ENCODE results near the gene PLEKHG4.

PLEKHG4 gene

GRCh38 chr16:67233596-67233995 lies 45.7 kb upstream of the PLEKHG4 start:
- no peak for DNase-seq
- no peak overlapping the region for H2AFZ ChIP-seq (ENCODE audit: low read depth, low read length)
- 96% methylated on average over 6 of the region's 7 CpGs for WGBS
- H2BK120ac ChIP-seq (ENCODE audit: low read depth, low read length) = no peak overlapping the region
- H3K79me1 ChIP-seq (replicated peaks; ENCODE audit: low read length, poor library complexity, severe bottlenecking) = peaks cover 43% of the 10 kb centered on the region
- H3K9ac ChIP-seq (ENCODE audit: low read length) = no peak overlapping the region
- H3K14ac ChIP-seq (ENCODE audit: low read length in 2 of 2) = no peak overlapping the region
- H3K23ac ChIP-seq (ENCODE audit: low read length in 2 of 2) = no peak overlapping the region
- H2BK15ac ChIP-seq (ENCODE audit: low read depth, poor library complexity, severe bottlenecking) = no peak overlapping the region
- H2BK12ac ChIP-seq (ENCODE audit: low read length in 2 of 2) = no peak overlapping the region
- no peaks in the 10 kb centered on the region for H3K9me3 ChIP-seq (ENCODE audit: control insufficient read depth, low read length)
- H2BK5ac ChIP-seq (ENCODE audit: low read depth, low read length, poor library complexity, severe bottlenecking) = no peak overlapping the region
- no peak overlapping the region for H3K18ac ChIP-seq (ENCODE audit: low read depth in 1 of 2, low read length in 2 of 2)
- H2AK5ac ChIP-seq (ENCODE audit: low read length, severe bottlenecking) = no peak overlapping the region
- H4K8ac ChIP-seq (ENCODE audit: low read length) = no peak overlapping the region
- no peak overlapping the region for H3K27ac ChIP-seq (ENCODE audit: low read length, poor library complexity, severe bottlenecking)
- H3K36me3 ChIP-seq (ENCODE audit: control insufficient read depth in 1 of 2, insufficient read depth in 2 of 2, low read depth in 1 of 2, low read length in 2 of 2) = peaks cover 93 to 95% of the 10 kb centered on the region in 2 experiments
- no peak overlapping the region for H3K4me3 ChIP-seq (ENCODE audit: insufficient read depth in 1 of 2, low read depth in 1 of 2, low read length in 2 of 2)
- no peak overlapping the region for H3K4me2 ChIP-seq (ENCODE audit: low read length, poor library complexity, severe bottlenecking)
- no peak overlapping the region for H4K91ac ChIP-seq (ENCODE audit: low read length)
- H3K27me3 ChIP-seq (ENCODE audit: control insufficient read depth in 1 of 2, insufficient read depth in 1 of 2, low read length in 2 of 2) = no peaks in the 10 kb centered on the region
- peaks cover 3% of the 10 kb centered on the region for H3K4me1 ChIP-seq (ENCODE audit: control insufficient read depth, insufficient read depth, low read depth, low read length)
- H3K4ac ChIP-seq (ENCODE audit: low read depth in 1 of 2, low read length in 2 of 2) = no peak overlapping the region

- H3K36me3 ChIP-seq (ENCODE audit: control insufficient read depth in 1 of 2, insufficient read depth in 2 of 2, low read depth in 1 of 2, low read length in 2 of 2) = peaks cover 93 to 95% of the 10 kb centered on the region in 2 experiments
- H3K18ac ChIP-seq (ENCODE audit: low read depth in 1 of 2, low read length in 2 of 2) = no peak overlapping the region
- H3K27ac ChIP-seq (ENCODE audit: low read length, poor library complexity, severe bottlenecking) = no peak overlapping the region
- H3K9me3 ChIP-seq (ENCODE audit: control insufficient read depth, low read length) = no peaks in the 10 kb centered on the region
- no peak overlapping the region for H2BK120ac ChIP-seq (ENCODE audit: low read depth, low read length)
- H2AK5ac ChIP-seq (ENCODE audit: low read length, severe bottlenecking) = no peak overlapping the region
- H3K4me1 ChIP-seq (ENCODE audit: control insufficient read depth, insufficient read depth, low read depth, low read length) = peaks cover 3% of the 10 kb centered on the region
- no peak overlapping the region for H3K14ac ChIP-seq (ENCODE audit: low read length in 2 of 2)
- H3K4me2 ChIP-seq (ENCODE audit: low read length, poor library complexity, severe bottlenecking) = no peak overlapping the region
- no peak overlapping the region for H2BK15ac ChIP-seq (ENCODE audit: low read depth, poor library complexity, severe bottlenecking)
- no peak overlapping the region for H3K4me3 ChIP-seq (ENCODE audit: insufficient read depth in 1 of 2, low read depth in 1 of 2, low read length in 2 of 2)
- no peak overlapping the region for H4K91ac ChIP-seq (ENCODE audit: low read length)
- no peak overlapping the region for H3K4ac ChIP-seq (ENCODE audit: low read depth in 1 of 2, low read length in 2 of 2)
- no peak overlapping the region for H2AFZ ChIP-seq (ENCODE audit: low read depth, low read length)
- DNase-seq = no peak
- H3K27me3 ChIP-seq (ENCODE audit: control insufficient read depth in 1 of 2, insufficient read depth in 1 of 2, low read length in 2 of 2) = no peaks in the 10 kb centered on the region
- H3K23ac ChIP-seq (ENCODE audit: low read length in 2 of 2) = no peak overlapping the region
- no peak overlapping the region for H2BK12ac ChIP-seq (ENCODE audit: low read length in 2 of 2)
- H3K79me1 ChIP-seq (replicated peaks; ENCODE audit: low read length, poor library complexity, severe bottlenecking) = peaks cover 45% of the 10 kb centered on the region
- no peak overlapping the region for H3K9ac ChIP-seq (ENCODE audit: low read length)
- H2BK5ac ChIP-seq (ENCODE audit: low read depth, low read length, poor library complexity, severe bottlenecking) = no peak overlapping the region
- H4K8ac ChIP-seq (ENCODE audit: low read length) = no peak overlapping the region
- 95% methylated on average over 10 of the region's 10 CpGs for WGBS
Measured at GRCh38 chr16:67234180-67234597, 45.1 kb upstream of the PLEKHG4 start.

- no peak overlapping the region for H3K4me3 ChIP-seq (ENCODE audit: insufficient read depth in 1 of 2, low read depth in 1 of 2, low read length in 2 of 2)
- H2BK120ac ChIP-seq (ENCODE audit: low read depth, low read length) = no peak overlapping the region
- H4K8ac ChIP-seq (ENCODE audit: low read length) = no peak overlapping the region
- no peak overlapping the region for H2AK5ac ChIP-seq (ENCODE audit: low read length, severe bottlenecking)
- H3K9me3 ChIP-seq (ENCODE audit: control insufficient read depth, low read length) = no peaks in the 10 kb centered on the region
- H3K4ac ChIP-seq (ENCODE audit: low read depth in 1 of 2, low read length in 2 of 2) = no peak overlapping the region
- no peak overlapping the region for H4K91ac ChIP-seq (ENCODE audit: low read length)
- H2BK15ac ChIP-seq (ENCODE audit: low read depth, poor library complexity, severe bottlenecking) = no peak overlapping the region
- H3K79me1 ChIP-seq (replicated peaks; ENCODE audit: low read length, poor library complexity, severe bottlenecking) = peaks cover 47% of the 10 kb centered on the region
- no peak overlapping the region for H2BK5ac ChIP-seq (ENCODE audit: low read depth, low read length, poor library complexity, severe bottlenecking)
- H3K4me1 ChIP-seq (ENCODE audit: control insufficient read depth, insufficient read depth, low read depth, low read length) = peaks cover 8% of the 10 kb centered on the region
- DNase-seq = no peak
- H3K36me3 ChIP-seq (ENCODE audit: control insufficient read depth in 1 of 2, insufficient read depth in 2 of 2, low read depth in 1 of 2, low read length in 2 of 2) = peaks cover 81 to 84% of the 10 kb centered on the region in 2 experiments
- H3K27me3 ChIP-seq (ENCODE audit: control insufficient read depth in 1 of 2, insufficient read depth in 1 of 2, low read length in 2 of 2) = no peaks in the 10 kb centered on the region
- H2AFZ ChIP-seq (ENCODE audit: low read depth, low read length) = no peak overlapping the region
- no peak overlapping the region for H3K18ac ChIP-seq (ENCODE audit: low read depth in 1 of 2, low read length in 2 of 2)
- H3K4me2 ChIP-seq (ENCODE audit: low read length, poor library complexity, severe bottlenecking) = no peak overlapping the region
- no peak overlapping the region for H3K27ac ChIP-seq (ENCODE audit: low read length, poor library complexity, severe bottlenecking)
- no peak overlapping the region for H2BK12ac ChIP-seq (ENCODE audit: low read length in 2 of 2)
- no peak overlapping the region for H3K23ac ChIP-seq (ENCODE audit: low read length in 2 of 2)
- 86% methylated on average over 17 of the region's 17 CpGs for WGBS
- no peak overlapping the region for H3K9ac ChIP-seq (ENCODE audit: low read length)
- no peak overlapping the region for H3K14ac ChIP-seq (ENCODE audit: low read length in 2 of 2)
Measured at GRCh38 chr16:67235816-67236562, 43.3 kb upstream of the PLEKHG4 start.

GRCh38 chr16:67236563-67237395 lies 42.6 kb upstream of the PLEKHG4 start:
- peaks cover 73 to 77% of the 10 kb centered on the region in 2 experiments for H3K36me3 ChIP-seq (ENCODE audit: control insufficient read depth in 1 of 2, insufficient read depth in 2 of 2, low read depth in 1 of 2, low read length in 2 of 2)
- no peaks in the 10 kb centered on the region for H3K9me3 ChIP-seq (ENCODE audit: control insufficient read depth, low read length)
- no peak overlapping the region for H4K8ac ChIP-seq (ENCODE audit: low read length)
- DNase-seq = peak; percentile 64
- H3K27me3 ChIP-seq (ENCODE audit: control insufficient read depth in 1 of 2, insufficient read depth in 1 of 2, low read length in 2 of 2) = no peaks in the 10 kb centered on the region
- H3K23ac ChIP-seq (ENCODE audit: low read length in 2 of 2) = no peak overlapping the region
- H3K4me3 ChIP-seq (ENCODE audit: insufficient read depth in 1 of 2, low read depth in 1 of 2, low read length in 2 of 2) = no peak overlapping the region
- H3K4ac ChIP-seq (ENCODE audit: low read depth in 1 of 2, low read length in 2 of 2) = no peak overlapping the region
- peaks cover 15% of the 10 kb centered on the region for H3K4me1 ChIP-seq (ENCODE audit: control insufficient read depth, insufficient read depth, low read depth, low read length)
- no peak overlapping the region for H2BK5ac ChIP-seq (ENCODE audit: low read depth, low read length, poor library complexity, severe bottlenecking)
- peaks cover 47% of the 10 kb centered on the region for H3K79me1 ChIP-seq (replicated peaks; ENCODE audit: low read length, poor library complexity, severe bottlenecking)
- no peak overlapping the region for H2AK5ac ChIP-seq (ENCODE audit: low read length, severe bottlenecking)
- H3K4me2 ChIP-seq (ENCODE audit: low read length, poor library complexity, severe bottlenecking) = no peak overlapping the region
- WGBS = 87% methylated on average over 48 of the region's 50 CpGs
- no peak overlapping the region for H2AFZ ChIP-seq (ENCODE audit: low read depth, low read length)
- H3K14ac ChIP-seq (ENCODE audit: low read length in 2 of 2) = no peak overlapping the region
- H4K91ac ChIP-seq (ENCODE audit: low read length) = no peak overlapping the region
- H2BK15ac ChIP-seq (ENCODE audit: low read depth, poor library complexity, severe bottlenecking) = no peak overlapping the region
- no peak overlapping the region for H3K9ac ChIP-seq (ENCODE audit: low read length)
- H3K27ac ChIP-seq (ENCODE audit: low read length, poor library complexity, severe bottlenecking) = no peak overlapping the region
- no peak overlapping the region for H3K18ac ChIP-seq (ENCODE audit: low read depth in 1 of 2, low read length in 2 of 2)
- H2BK12ac ChIP-seq (ENCODE audit: low read length in 2 of 2) = no peak overlapping the region
- H2BK120ac ChIP-seq (ENCODE audit: low read depth, low read length) = no peak overlapping the region

All from mesenchymal stem cell (in vitro differentiated cells and primary cell).